Left ventricle myocardium inferior (tissue), 1 donor: Measurements from ENCODE around the gene EXOC1. TPM values are rescaled to one million over a fixed set of nuclear protein-coding genes. Genes with fewer than 3 reads are reported as not detected.

ENCODE experiments used
- DNase-seq: peaks from one replicate; pipeline ENCODE4 v3.0.0-alpha.2; 2020
- H3K27ac ChIP-seq: fragments of 200-600 bp; replicated peaks from 2 replicates; pipeline ENCODE4 v1.8.0; 2021
- H3K27me3 ChIP-seq: fragments of 200-600 bp; 2 replicates; pipeline ENCODE4 v1.8.0; 2021; ENCODE audit warnings: low read depth
- H3K36me3 ChIP-seq: fragments of 200-600 bp; 2 replicates; pipeline ENCODE4 v1.8.0; 2021
- H3K4me1 ChIP-seq: fragments of 200-600 bp; 2 replicates; pipeline ENCODE4 v1.8.0; 2021
- H3K4me3 ChIP-seq: fragments of 200-600 bp; 2 replicates; pipeline ENCODE4 v1.8.0; 2021; ENCODE audit warnings: mild to moderate bottlenecking, moderate library complexity
- H3K9me3 ChIP-seq: fragments of 200-600 bp; replicated peaks from 2 replicates; pipeline ENCODE4 v1.8.0; 2021
- CTCF ChIP-seq: fragments of 200-600 bp; IDR thresholded peaks from 2 replicates; pipeline ENCODE4 v1.8.0; 2021; ENCODE audit warnings: antibody characterized with exemption, mild to moderate bottlenecking, borderline replicate concordance
- intact Hi-C: fragments of 100-400 bp; cut with micrococcal nuclease; formaldehyde crosslinking; loops from one replicate; pipeline ENCODE4 v1.11.0; 2022
- long read RNA-seq: library from polyadenylated mRNA; unstranded; transcript quantifications from one replicate; pipeline ENCODE4 v2.0.0, GENCODE V29; 2021
- total RNA-seq: library from RNA; stranded (reverse); fragmentation: NEBNext Ultra II Directional; extraction: Animal tissue kit (Norgen Biotek cat#: 25700); gene quantifications from one replicate; pipeline ENCODE4 v1.2.1, GENCODE V29; 2021
- donor health status: DM: no; HTN: yes; CAD: no; lungs with severe emphysema.

Gene EXOC1, protein sequence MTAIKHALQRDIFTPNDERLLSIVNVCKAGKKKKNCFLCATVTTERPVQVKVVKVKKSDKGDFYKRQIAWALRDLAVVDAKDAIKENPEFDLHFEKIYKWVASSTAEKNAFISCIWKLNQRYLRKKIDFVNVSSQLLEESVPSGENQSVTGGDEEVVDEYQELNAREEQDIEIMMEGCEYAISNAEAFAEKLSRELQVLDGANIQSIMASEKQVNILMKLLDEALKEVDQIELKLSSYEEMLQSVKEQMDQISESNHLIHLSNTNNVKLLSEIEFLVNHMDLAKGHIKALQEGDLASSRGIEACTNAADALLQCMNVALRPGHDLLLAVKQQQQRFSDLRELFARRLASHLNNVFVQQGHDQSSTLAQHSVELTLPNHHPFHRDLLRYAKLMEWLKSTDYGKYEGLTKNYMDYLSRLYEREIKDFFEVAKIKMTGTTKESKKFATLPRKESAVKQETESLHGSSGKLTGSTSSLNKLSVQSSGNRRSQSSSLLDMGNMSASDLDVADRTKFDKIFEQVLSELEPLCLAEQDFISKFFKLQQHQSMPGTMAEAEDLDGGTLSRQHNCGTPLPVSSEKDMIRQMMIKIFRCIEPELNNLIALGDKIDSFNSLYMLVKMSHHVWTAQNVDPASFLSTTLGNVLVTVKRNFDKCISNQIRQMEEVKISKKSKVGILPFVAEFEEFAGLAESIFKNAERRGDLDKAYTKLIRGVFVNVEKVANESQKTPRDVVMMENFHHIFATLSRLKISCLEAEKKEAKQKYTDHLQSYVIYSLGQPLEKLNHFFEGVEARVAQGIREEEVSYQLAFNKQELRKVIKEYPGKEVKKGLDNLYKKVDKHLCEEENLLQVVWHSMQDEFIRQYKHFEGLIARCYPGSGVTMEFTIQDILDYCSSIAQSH
- 20.3 TPM for total RNA-seq
- long read RNA-seq, transcript EXOC1-202 (18 exons, 3,248 nt): major isoform, 5 of 38 reads
- long read RNA-seq, partial matches to known transcripts: 2 of 38 reads
- long read RNA-seq, other reads (novel, unspliced or antisense): 31 of 38 reads

DNA sequence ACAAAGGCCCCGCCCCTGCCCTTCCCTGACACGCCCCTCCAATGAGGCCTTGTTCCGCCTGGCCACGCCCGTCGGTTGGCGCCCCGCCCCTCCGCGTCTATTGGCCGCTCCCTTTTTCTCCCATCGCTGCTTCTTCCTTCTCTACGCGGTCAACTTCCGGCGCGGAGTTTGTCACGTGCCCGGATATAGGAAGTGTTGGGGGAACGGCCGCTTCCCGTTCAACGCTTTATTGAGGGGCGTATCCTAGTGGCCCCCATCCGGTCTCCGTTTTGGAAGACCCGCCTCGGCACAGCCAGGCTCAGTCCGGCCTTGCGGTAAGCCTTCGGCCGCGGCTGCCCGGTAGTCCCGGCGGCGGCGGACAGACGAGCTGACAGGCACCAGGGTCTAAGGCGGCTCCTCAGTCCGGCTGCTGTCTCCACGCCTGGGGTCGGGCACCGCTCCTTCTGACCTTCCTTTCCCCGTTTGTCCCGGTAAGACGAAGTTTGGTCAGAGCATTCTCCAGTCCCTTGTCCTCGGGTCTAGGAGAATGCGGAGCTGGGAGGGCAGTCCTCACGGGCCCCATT is at the start of gene EXOC1:
EXOC1 (plus strand) TSS at position 165 of the 563 bp plus-strand sequence. CDS start 4,676 bp downstream, outside the sequence.
- H3K27me3 ChIP-seq: peaks cover 10% of the 10 kb centered on the region
- peak within 1 kb of the TSS; percentile 90 for H3K27ac ChIP-seq
- peaks cover 5% of the 10 kb centered on the region for H3K36me3 ChIP-seq
- no peaks in the 10 kb centered on the region for H3K9me3 ChIP-seq
- intact Hi-C loops: no loop called here
- no peak for TF ChIP-seq CTCF
- H3K4me1 ChIP-seq: peaks cover 34% of the 10 kb centered on the region
- peak; percentile 99 for DNase-seq
- H3K4me3 ChIP-seq: peak within 1 kb of the TSS; percentile 91

GRCh38 chr4:55807556-55807955 is 45.9 kb upstream of the EXOC1 start:
- peaks cover 23% of the 10 kb centered on the region for H3K27me3 ChIP-seq
- H3K36me3 ChIP-seq: no peaks in the 10 kb centered on the region
- H3K4me3 ChIP-seq: no peak overlapping the region
- TF ChIP-seq CTCF: no peak
- intact Hi-C loops: no loop called here
- no peak for DNase-seq
- H3K27ac ChIP-seq: no peak overlapping the region
- H3K4me1 ChIP-seq: no peaks in the 10 kb centered on the region
- no peaks in the 10 kb centered on the region for H3K9me3 ChIP-seq

GRCh38 chr4:55808186-55808585 is 45.3 kb upstream of the EXOC1 start:
- H3K27ac ChIP-seq: no peak overlapping the region
- H3K36me3 ChIP-seq: no peaks in the 10 kb centered on the region
- no peak overlapping the region for H3K4me3 ChIP-seq
- intact Hi-C loops: no loop called here
- DNase-seq: no peak
- H3K27me3 ChIP-seq: peaks cover 23% of the 10 kb centered on the region
- TF ChIP-seq CTCF: no peak
- H3K4me1 ChIP-seq: no peaks in the 10 kb centered on the region
- no peaks in the 10 kb centered on the region for H3K9me3 ChIP-seq

DNA sequence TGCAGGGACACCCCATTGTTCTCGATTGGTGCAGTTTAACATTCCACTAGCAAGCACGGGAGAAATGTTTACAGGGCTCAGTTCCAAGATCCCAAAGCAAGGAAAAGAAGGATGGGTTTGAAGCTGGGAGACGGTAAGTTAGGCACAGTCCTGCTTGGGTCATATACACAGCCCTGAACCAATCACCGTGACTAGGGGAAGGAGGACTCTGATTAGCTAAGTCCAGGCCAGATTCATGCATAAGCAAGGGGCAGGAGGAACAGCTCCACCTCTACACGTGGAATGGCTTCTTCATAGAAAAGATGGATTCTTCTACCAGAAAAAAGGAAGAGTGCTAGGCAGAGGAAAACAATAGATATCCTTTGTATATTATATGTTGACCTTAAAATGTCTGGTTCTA is 44.8 kb upstream of the EXOC1 start:
- no peak for TF ChIP-seq CTCF
- Histone ChIP-seq H3K27ac (no peak overlapping the region), H3K9me3 (no peaks in the 10 kb centered on the region), H3K36me3 (no peaks in the 10 kb centered on the region), H3K27me3 (peaks cover 23% of the 10 kb centered on the region), H3K4me3 (no peak overlapping the region), H3K4me1 (no peaks in the 10 kb centered on the region)
- intact Hi-C loops: no loop called here
- DNase-seq: no peak

DNA sequence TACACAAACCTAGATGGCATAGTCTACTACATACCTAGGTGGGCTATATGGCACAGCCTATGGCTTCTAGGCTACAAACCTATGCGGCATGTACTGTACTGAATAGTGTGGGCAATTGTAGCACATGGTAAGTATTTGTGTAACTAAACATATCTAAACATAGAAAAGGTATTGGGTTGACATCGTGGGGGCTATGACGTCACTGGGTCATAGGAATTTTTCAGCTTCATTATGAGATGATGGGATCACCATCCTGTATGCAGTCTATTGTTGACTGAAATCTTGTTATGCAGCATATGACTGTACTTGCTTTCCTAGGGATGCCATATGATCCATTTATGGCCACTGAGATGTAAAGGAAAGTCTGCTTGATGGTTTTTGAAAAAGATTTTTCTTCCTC is 35.8 kb upstream of the EXOC1 start:
- no peak for TF ChIP-seq CTCF

More for the DNA sequence above, 35.8 kb upstream of the EXOC1 start:
- Histone ChIP-seq H3K4me1 (no peaks in the 10 kb centered on the region), H3K4me3 (no peak overlapping the region), H3K27ac (no peak overlapping the region), H3K9me3 (no peaks in the 10 kb centered on the region), H3K27me3 (peaks cover 38% of the 10 kb centered on the region), H3K36me3 (no peaks in the 10 kb centered on the region)
- no peak for DNase-seq
- intact Hi-C loops: no loop called here
